Measurements from ENCODE around the gene MCF2L2.
A peak's percentile ranks its signal among the peaks of the same experiment; 100 is the strongest.

MCF2L2 gene

DNA sequence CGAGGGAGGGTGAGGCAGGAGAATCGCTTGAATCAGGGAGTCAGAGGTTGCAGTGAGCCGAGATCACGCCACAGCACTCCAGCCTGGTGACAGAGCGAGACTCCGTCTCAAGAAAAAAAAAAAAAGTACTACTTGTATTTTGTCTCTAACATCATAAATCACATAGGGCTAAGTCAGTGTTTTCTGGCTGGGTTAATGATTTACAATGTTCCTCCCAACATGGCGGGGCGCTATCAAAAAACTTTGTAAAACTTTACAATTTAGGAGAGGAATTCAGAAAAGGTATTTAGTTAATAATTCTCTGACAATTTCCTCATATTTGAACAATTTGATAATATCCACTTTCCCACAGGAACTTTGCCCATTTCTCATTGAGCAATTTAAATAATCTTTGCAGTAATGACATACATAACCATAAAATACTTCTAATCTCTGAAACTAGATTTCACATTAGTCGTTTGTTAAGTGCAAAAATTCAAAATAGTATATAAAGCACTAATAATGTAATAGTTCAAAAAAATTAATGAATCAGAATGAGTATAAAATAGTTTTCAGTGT, 202.0 kb downstream of the MCF2L2 start:
- DNase-seq: no peak

DNA sequence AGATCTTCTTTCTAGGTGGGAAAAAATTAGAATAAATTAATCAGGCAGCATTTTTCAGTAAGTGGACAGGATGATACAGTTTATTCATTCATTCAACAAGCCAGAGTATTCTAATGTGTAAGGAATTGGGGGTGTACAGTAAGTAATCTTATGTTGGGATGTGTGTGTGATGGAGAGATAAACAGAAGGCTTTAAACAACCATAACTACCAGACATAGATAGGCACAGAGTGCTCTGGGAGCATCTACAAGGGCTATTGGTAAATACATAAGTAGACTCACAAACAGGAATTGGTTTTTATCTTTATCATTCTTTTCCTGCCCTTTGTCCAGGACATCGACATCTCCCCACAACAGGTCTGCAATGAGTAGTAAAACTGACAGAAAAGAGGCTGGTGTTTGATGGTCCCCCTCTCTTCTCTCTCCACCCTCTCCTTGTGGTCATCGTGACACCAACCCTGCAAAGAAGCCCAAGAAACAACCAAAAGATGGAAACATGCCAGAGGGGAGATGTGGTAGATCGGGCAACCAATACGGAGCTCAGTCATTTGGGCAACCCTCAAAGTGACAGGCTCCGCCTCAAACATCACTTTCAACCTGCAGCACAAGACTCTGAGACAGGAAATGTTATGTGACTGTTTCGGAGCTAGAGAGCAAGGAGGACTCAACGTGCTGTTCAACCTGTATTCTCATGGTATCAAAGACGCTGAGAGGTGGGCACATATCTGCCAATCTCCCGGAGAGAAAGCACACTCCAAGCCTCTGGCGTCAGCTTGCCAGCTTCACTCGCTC, 204.0 kb downstream of the MCF2L2 start:
- DNase-seq: peak; percentile 19

DNA sequence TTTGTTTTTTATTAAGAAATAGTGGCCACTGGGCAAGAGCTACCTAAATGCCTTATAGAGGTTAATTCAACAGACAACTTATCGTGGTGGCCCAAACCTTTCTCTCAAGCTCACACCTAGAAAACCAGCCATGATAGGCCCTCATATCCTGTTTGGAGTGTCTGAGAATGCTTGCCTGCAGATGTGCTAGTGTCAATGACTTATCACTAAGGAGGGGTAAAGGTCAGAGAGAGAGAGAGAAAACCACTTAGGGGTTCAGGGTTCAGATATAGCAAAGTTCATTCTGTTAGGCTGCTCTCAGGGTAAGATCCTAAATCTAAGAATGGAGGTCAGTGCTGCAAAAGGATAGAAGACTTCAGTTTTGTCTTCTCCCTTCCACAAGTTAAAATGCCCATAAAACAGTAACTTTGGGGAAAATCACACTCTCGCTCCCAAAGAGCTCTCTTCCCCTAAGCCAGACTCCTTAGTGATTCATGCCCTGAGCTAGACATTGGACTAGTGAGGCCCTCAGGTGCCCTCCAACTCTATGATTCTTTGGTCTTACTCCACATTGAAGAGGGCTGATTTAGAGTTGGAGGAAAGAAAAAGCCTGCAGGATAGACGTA, 205.7 kb downstream of the MCF2L2 start:
- no peak for DNase-seq

DNA sequence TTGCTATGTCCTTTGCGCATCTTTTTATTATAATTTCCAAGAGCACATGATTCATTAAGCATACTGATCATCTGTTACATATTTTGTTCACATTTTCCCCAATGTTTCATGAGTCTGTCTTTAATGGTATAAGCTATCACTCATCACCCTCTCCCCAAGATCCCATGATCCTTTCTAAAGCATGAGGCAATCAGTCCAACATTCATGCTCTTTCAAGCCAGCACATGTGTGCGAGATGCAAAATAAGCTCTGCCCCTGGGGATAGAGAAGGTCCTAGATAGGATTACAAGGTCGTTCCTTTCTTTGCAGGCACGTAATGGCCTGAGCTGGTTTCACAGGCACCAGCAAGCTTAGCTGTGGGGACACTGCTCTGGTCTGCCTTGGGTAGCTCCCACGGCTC, 207.6 kb downstream of the MCF2L2 start:
- no peak for DNase-seq

DNA sequence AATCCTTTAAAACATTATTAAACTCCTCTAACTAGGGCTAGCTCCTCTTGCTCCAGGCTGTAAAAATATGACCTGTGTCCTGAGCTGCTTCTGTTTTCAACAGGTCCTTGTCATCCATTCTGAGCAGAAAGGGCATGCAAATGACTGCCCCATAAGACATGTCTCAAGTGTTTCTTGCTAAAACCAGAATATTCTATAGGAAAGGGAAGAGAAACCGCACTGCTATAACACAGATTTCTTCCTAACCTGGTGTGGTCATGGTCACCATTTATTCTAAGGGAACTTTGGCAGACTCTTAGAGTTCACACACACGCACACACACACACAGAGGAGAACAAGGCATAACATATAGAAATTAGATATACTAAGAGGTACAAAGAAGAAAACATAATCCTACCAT, 209.6 kb downstream of the MCF2L2 start:
- DNase-seq: no peak

DNA sequence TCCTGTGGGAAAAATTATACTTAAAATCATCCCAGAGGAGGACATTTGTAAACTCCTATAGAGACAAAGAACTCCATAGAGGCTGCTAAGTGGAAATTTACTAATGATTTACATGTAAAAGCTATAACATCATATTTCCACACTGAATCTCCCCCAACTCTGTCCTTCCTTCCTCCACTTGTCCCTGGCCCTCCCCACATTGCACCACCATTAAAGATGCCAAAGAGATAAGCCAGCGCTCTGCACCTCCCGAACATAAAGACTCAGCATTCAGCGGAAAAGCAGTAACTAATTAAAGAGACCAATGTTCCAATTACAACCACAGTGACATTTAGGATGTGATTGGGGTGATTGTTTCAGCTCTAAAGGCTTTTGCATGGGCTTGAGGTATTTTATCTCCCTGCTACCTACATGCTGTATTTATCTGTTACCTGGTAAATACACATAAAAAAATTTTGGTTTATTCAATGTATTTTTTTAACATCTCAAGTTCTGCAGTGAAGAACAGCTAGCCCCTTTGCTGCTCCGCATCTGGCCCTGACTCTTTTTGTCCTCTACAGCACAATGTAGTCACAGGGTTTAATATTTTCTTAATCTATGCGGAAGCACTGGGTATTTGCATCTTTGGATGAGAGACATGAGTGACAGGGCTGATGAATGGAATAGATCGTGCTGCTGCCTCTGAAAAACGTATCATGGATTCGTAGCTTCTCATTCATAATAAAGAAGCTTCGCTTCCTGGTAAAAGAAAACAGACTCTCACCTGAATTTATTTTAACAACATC, 210.7 kb downstream of the MCF2L2 start:
- no peak for DNase-seq

DNA sequence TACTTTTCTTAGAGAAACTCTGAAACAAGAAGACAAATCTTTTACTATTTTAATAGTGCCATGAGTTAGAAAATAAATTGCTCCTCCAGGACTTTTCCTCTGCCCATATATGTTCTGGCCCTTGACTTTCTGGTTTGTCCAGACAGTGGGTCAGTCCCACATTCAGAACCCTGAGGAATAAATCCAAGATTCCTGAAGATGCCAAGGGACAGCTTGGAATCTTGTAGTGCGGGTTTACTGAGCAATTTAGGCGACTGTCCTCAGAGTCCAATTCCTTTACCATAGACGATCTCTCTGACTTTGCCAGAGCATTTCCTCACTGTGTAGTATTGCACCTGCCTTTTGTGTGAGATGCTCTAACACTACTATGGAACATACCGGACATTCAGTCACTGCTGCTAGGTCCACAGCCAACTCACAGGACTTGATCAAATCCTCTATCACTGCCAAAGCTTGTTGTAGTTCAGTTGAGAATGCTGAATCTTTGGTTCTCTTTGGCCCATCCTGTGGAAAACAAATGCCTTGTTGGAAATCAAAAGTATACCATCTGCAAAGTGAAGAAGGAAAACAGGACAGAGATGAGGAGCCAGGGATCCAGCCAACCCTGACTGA, 212.7 kb downstream of the MCF2L2 start:
- no peak for DNase-seq

DNA sequence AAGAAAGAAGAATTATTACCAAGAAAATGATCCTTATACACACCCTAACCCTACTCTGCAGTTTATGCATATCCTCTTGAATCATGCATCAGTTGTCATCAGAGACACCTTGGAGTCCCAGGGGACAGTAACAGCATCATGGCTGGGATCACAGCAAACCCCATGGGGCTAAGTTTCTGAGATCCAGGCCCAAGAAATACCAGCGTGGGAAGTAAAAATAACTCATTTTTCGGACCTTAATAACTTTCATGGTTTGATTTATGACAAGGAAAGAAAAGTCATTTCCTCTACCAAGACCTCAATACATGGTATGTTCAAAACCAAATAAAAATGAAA, 214.2 kb downstream of the MCF2L2 start:
- no peak for DNase-seq

DNA sequence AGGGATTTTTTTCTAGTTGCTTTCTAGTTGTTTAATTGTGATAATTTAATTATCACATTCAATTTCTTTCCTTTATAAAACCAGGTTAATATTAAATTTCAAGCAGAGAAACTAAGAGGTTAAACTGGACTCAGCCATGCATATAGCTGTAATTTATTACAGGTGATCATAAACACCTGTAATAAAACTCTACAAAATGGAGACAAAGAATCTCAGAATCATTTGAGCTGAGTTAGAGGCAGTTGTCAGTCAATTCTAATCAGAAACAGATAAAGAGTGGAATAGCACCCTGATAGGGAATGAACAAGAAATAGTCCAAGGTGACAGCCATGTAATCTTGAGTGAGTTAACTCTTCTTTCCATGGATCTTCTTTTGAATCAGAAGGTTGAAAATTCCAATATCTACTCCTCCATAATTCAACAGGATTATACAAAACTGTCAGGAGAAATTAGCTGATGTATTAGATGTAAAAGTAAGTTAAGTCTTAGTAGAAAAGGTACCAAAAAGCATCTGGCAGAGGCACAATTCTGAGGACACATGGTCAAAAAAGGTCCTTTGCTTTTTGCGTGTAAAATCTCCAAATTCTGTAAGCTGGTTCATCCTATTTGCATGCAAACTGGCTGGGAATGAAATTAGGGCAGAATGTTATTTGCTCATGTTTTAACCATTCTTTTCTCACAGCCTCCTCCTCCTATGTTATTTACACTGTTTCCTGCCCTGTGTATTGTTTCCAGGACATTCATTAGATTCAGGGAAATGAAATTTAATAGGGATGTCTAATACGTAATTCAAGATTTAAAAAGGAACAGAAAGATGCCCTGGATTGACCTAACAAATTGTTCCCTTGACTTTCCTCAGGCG, 214.8 kb downstream of the MCF2L2 start:
- DNase-seq: no peak

DNA sequence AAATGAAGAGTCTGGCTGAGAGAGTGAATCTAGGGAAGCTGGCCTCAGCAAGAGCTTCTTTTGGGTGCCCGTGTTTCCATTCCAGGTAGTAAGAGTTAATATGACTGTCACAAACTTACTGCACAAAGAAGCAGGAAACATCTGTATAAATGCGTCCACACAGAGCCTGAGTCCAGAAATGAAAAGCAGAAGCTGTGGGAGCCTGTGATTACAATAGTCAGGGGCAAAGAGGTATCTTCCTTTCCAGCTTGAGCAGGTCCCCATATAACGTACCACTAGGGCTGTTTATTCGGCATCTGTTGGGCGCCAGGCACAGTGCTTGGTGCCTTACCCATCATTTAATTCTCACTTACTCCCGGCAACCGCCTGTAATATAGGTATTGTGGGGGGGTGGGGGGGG, 215.9 kb downstream of the MCF2L2 start:
- DNase-seq: no peak

DNA sequence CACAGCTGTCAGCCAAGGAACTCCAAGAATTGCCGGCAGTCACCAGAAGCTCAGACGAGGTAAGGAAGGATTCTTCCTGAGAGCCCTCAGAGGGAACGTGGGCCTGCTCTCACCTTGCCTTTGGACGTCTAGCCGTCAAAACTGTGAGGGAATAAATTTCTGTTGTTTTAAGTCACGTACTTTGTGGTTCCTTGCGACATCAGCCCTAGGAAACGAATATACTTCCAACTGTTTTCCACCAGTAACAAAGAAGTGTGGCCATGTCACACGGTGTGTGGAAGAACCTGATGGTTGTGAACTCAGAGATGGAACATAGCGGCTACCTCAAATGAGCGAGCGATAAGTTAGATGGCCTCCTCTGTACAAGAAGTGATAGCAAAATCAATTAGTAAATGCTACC, 216.3 kb downstream of the MCF2L2 start:
- DNase-seq: no peak

DNA sequence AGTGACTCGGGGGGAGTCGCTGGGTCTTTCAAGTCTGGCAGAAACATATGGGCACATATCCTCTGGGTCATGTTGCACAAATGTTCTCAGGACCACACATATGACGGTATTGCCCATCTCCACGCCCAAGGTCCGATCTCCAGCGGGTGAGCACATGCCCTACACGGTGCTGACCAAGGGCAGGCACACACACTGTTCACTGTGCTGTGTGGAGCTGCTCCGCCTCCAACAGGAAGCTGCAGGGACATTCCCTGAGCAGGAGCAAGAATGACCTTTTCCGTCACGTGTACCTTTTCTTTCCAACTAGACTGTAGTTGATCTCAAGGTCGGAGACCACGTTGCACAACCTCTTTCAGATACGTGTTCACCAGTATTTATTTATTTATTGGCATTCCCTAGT, 217.1 kb downstream of the MCF2L2 start:
- no peak for DNase-seq

DNA sequence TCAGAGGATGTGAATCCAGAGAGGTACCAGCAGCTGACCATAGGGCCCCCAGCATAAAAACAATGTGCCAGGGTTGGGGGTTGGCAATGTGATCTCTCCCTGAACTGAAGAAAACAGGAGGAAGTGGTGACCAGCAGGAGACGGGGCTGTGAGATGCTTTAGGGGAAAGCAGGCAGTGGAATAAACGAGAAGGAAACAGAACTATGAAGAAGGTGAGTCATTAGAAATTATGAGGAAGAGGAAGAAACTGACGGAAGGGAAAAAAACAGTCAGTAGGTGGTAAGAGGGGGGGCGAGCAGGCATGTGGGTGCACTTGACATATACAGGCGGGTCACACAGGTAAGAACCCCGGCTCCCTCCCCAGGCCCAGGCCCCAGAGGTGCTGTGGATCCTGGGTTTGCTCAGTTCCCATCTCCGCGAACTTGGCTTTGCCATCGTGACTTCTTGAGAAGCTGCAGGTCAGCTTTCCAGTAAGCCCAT, 217.5 kb downstream of the MCF2L2 start:
- DNase-seq: peak; percentile 14

DNA sequence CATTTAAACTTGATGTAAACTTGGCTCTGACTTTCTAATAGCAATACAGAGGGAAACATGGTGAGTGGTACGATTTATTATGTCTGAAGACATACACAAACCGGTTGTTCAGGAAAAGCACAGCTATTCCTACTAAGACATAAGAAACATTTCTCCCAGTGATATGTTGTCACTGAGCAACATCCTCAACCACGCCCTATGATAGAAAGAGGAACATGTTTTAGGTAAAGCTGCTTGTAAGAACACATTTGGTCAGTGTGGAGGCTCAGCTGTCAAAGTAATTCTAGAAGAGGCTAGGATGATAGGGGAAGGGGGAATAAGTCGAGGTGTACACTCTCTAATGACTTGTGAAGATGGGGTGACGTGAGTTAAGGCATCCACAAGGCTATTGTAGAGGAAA, 218.1 kb downstream of the MCF2L2 start:
- DNase-seq: no peak

DNA sequence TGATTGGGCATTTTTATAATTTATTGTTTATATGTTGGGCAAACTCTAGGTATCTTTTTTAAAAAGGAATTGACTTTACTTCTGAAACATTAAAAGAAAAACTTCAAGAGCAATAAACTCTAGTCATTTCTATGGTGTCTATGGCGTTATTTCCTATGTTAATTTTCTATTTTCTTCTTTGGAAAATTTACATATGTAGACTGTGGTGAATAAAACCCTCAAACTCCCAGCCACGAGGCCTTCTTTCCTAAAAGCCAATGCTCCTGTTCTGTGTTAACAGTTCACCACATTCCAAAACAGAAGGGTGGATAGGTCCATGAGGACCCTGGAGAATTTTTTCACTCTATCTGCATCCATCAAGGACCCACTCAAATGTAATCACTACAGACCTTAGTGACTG, 219.6 kb downstream of the MCF2L2 start:
- DNase-seq: no peak

DNA sequence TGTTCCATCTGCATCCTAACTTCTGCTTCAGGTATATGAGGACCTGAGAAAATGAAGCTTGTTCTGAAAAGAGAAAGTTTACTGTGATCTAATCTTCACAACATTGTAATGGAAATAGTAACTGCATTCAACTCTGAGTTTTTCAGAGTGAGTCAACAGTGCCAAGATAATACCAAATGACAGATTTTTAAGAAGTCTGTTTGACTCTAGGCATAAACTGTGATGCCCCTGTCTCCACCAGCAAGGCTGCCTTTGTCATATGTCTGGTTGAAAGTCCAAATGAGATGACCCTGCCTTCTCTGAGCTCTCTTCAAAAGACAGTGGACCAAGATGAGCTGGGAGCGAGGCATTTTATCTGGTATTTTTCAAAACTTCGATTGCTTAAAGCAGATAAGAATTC, 220.2 kb downstream of the MCF2L2 start:
- DNase-seq: no peak

DNA sequence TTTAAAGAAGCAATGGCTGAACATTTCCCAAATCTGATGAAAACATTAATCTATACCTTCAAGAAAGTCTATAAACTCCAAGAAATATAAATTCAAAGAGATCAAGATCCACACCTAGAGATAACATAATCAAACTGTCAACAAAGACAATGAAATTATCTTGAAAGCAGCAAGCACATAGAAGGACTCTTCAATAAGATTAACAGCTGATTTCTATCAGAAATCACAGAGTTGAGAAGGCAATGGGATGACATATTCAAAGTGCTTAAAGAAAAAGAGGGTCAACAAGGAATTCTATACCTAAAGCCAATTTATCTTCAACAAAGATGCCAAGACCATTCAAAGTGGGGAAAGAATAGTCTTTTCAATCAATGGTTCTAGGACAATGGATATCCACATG, 224.7 kb downstream of the MCF2L2 start:
- DNase-seq: no peak

DNA sequence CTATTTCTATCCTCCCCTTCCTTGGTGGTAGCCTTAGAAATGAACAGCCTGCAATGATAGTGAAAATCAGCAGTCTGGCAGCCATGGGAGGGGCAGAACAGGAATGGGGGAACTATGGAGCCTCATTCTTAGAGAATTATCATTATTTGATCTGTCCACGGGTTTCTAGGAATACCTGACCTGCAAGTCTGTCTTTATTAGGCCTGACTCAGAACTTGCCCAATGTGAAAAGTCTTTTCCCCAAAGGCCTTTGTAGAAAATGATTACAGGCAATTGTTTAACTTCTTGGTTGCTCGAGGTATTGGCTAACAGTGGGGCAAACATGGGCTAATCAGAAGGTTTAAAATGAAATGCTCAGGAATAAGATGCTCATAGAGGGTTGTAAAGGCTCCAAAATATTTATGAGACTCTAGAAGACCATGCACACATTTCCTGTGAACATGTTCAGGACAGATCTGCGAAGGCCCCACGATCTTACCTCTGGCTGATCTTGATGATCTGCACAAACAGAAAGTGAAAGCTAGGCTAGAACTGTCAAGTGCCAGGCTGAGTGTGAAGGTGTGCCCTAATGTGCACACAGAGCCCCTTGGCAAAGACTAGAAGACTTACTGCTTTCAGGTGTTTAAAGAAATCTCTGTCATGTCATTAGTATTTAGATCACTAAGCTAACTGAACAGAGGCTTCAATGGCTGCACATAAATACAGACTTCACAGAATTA, 226.3 kb downstream of the MCF2L2 start:
- DNase-seq: peak; percentile 16

DNA sequence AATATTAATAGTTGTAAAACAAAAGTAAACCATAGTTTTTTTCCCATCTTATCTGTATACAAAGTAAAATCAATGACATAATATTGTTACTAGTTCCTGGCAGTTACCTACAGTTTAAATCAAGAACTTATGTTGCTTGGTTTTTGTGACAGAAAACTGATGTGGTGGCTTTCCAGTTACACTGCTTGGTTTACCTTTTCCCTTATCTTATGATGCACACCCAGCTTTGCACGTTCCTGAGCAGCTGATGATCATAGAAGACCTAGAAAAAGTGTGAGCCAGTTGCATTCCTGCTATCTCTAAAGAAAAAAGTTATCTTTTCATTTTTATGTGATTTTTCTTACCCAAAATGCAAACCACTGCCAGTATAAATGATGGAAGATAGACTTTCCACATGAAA, 229.5 kb downstream of the MCF2L2 start:
- no peak for DNase-seq

DNA sequence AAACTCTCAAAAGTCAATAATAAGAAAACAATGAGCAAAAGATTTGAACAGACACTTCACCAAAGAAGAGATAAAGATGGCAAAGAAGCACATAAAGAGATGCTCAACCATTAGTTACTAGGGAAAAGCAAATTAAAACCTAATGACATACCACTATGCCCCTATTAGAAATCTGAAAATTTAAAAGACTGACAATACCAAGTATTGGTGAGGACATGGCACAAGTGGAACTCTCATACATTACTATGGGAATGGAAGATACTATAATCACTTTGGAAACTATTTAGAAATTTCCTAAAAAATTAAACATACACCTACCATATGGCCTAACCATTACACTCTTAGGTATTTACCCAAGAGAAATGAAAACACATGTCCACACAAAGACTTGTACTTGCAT, 230.7 kb downstream of the MCF2L2 start:
- no peak for DNase-seq

DNA sequence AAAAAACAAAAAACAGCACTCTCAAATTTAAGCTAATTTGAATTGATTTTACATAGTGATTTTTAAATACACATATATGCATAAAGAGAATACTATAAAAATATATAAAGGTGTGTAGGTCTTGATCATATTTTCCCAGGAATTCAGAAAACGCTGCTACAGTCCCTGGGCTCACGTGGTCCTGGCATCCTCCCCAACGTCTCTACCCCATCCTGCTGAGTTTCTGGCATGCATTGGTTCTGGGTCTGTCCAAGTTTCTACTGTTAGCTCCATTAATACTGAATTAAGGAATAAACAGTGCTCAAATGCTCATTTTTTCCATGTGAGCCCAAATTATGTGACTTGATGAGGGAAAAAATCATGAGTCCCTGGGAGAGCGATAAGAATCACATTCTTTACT, 233.2 kb downstream of the MCF2L2 start:
- DNase-seq: no peak

Measured in activated naive CD4-positive, alpha-beta T cell treated with Interleukin-2 at 50 U/mL for 16 hours (primary cell).